Smooth muscle cell (in vitro differentiated cells): ENCODE data around the gene YY1. TPM values are rescaled to one million over a fixed set of nuclear protein-coding genes. Genes with fewer than 3 reads are reported as not detected.

Experiments
- DNase-seq: peaks from one replicate; lab custom pipeline; 2025; ENCODE audit not compliant: unreplicated experiment; lab: John Stamatoyannopoulos, UW
- H2AFZ ChIP-seq: fragments of 200-600 bp; sonication (generic); 2 replicates; pipeline ENCODE4 v1.6.0; 2016; ENCODE audit warnings: antibody characterized with exemption, low read depth, mild to moderate bottlenecking
- H3F3A ChIP-seq: fragments of 200-600 bp; sonication (generic); 2 replicates; pipeline ENCODE4 v1.6.0; 2017; ENCODE audit warnings: antibody characterized with exemption, low read depth
- H3K27ac ChIP-seq: fragments of 200-600 bp; sonication (generic); 2 replicates; pipeline ENCODE4 v1.5.1; 2016; ENCODE audit warnings: low read depth, mild to moderate bottlenecking
- H3K27me3 ChIP-seq: fragments of 200-600 bp; sonication (generic); 2 replicates; pipeline ENCODE4 v1.6.1; 2016; ENCODE audit warnings: low read depth, mild to moderate bottlenecking
- H3K36me3 ChIP-seq: fragments of 200-600 bp; sonication (generic); 2 replicates; pipeline ENCODE4 v1.5.1; 2016; ENCODE audit warnings: low read depth
- H3K4me1 ChIP-seq: fragments of 200-600 bp; sonication (generic); 2 replicates; pipeline ENCODE4 v1.5.1; 2016; ENCODE audit warnings: low read depth
- H3K4me2 ChIP-seq: fragments of 200-600 bp; sonication (generic); 2 replicates; pipeline ENCODE4 v1.6.0; 2016; ENCODE audit warnings: mild to moderate bottlenecking
- H3K4me3 ChIP-seq: fragments of 200-600 bp; sonication (generic); 2 replicates; pipeline ENCODE4 v1.5.1; 2016; ENCODE audit warnings: mild to moderate bottlenecking
- H3K79me2 ChIP-seq: fragments of 200-600 bp; sonication (generic); 2 replicates; pipeline ENCODE4 v1.6.0; 2016; ENCODE audit warnings: low read depth, mild to moderate bottlenecking
- H3K9ac ChIP-seq: fragments of 200-600 bp; sonication (generic); 2 replicates; pipeline ENCODE4 v1.6.0; 2016; ENCODE audit warnings: low read depth
- H3K9me3 ChIP-seq: fragments of 200-600 bp; sonication (generic); replicated peaks from 2 replicates; pipeline ENCODE4 v1.5.1; 2016; ENCODE audit warnings: low read depth
- H4K20me1 ChIP-seq: fragments of 200-600 bp; sonication (generic); 2 replicates; pipeline ENCODE4 v1.6.0; 2016; ENCODE audit warnings: low read depth
- WGBS: methylation state at CpG from one replicate; pipeline ENCODE4 v1.1.7; 2016; ENCODE audit warnings: low lambda C conversion rate; 5-methylcytosine and 5-hydroxymethylcytosine counted together
- polyA plus RNA-seq: library from polyadenylated mRNA; unstranded; fragments of >200 nt; fragmentation: Nextera tagmentation; extraction: Ambion mirVana; gene quantifications from 2 replicates; pipeline ENCODE4 v1.2.1, GENCODE V29; 2016
- total RNA-seq: library from RNA; depleted of rRNA; stranded (reverse); fragments of >200 nt; gene quantifications from 2 replicates; pipeline ENCODE4 v1.2.3, GENCODE V29; 2014
- TF ChIP-seq, protein P1 (sequence below): fragments of 200-600 bp; sonication (generic); IDR thresholded peaks from 2 replicates; pipeline ENCODE4 v1.5.1; 2017; ENCODE audit warnings: borderline replicate concordance, mild to moderate bottlenecking, antibody characterized with exemption; ENCODE audit not compliant: insufficient read depth, poor library complexity, severe bottlenecking

Gene YY1
- total and polyA plus RNA-seq, 2 experiments from 2014 or later, result 28.2 to 48.7 TPM

DNA sequence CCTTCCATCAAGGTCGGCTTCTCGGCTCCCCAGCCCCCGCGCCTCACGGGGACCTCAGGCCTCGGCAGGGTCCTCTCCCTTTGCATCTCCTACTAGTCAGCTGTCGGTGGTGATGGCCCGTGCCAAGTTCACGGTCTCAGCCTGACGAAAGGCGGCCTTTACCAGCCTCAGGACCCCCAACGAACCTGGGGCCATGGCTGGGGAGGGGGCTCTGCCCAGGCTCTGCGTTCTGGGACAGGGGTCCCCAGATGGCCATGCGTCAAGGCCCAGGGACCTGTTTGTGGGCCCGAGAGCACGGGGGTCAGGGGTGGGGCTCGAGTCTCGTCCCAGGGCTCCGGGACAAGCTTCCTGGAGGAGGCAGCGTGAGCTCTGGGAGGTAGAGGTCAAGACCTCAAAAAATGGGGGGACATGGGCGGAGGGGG, 46.7 kb upstream of the YY1 start:
- Histone ChIP-seq H3K9ac (peak overlapping the region; percentile 44), H4K20me1 (no peaks in the 10 kb centered on the region), H3K79me2 (no peaks in the 10 kb centered on the region), H2AFZ (peak overlapping the region; percentile 41), H3K27me3 (no peaks in the 10 kb centered on the region), H3K4me3 (peak overlapping the region; percentile 43), H3K27ac (peak overlapping the region; percentile 28), H3F3A (peaks cover 4% of the 10 kb centered on the region), H3K4me2 (peak overlapping the region; percentile 85), H3K36me3 (no peaks in the 10 kb centered on the region), H3K4me1 (peaks cover 10% of the 10 kb centered on the region), H3K9me3 (no peaks in the 10 kb centered on the region)
- TF ChIP-seq, protein P1, sequence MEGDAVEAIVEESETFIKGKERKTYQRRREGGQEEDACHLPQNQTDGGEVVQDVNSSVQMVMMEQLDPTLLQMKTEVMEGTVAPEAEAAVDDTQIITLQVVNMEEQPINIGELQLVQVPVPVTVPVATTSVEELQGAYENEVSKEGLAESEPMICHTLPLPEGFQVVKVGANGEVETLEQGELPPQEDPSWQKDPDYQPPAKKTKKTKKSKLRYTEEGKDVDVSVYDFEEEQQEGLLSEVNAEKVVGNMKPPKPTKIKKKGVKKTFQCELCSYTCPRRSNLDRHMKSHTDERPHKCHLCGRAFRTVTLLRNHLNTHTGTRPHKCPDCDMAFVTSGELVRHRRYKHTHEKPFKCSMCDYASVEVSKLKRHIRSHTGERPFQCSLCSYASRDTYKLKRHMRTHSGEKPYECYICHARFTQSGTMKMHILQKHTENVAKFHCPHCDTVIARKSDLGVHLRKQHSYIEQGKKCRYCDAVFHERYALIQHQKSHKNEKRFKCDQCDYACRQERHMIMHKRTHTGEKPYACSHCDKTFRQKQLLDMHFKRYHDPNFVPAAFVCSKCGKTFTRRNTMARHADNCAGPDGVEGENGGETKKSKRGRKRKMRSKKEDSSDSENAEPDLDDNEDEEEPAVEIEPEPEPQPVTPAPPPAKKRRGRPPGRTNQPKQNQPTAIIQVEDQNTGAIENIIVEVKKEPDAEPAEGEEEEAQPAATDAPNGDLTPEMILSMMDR, result no peak
- no peak for DNase-seq
- 91% methylated on average over 13 of the region's 21 CpGs for WGBS

DNA sequence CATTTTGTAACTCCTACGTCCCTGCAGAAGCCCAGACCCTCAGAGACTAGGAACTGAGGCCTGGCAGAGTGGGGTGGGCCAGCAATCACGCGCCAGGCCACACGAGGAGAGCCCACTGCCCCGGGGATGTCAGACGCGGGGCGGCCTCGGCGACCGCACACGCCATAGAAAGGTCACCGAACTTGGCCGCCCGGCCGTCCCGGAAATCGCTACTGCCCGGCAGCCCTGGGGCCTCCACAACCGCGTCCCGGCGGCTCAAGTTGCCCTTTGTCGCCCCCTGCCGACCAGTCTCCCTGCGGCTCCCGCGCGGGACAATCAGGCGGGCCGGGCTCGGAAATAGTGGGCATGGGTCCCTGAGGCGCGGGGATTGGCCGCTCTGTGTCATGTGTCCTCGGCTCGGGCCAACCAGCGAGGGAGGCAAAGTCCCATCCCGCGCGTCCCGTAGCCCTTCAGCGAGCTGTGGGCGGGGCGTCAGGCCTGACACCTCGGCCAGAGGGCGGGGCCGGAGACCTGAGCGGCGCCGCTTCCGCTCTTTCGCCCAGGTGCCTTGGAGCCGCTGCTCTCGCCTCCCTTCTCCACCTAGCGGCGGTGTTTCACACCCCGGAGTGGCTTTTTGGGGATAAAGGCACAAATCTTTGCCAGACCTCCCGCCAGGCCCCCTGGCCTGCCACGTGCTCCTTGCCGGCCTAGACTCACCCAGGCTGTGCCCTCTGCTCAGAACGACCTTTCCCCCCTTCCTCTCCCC, 46.1 kb upstream of the YY1 start:
- peak overlapping the region; percentile 28 for H3K27ac ChIP-seq
- H3K9me3 ChIP-seq, result no peaks in the 10 kb centered on the region
- 3% methylated on average over 52 of the region's 62 CpGs for WGBS
- no peaks in the 10 kb centered on the region for H3K79me2 ChIP-seq
- H3K4me3 ChIP-seq, result peak overlapping the region; percentile 47
- peak; percentile 98 for DNase-seq
- peak overlapping the region; percentile 97 for H2AFZ ChIP-seq
- peak overlapping the region; percentile 44 for H3K9ac ChIP-seq
- peaks cover 10% of the 10 kb centered on the region for H3K4me1 ChIP-seq
- H3F3A ChIP-seq, result peaks cover 4% of the 10 kb centered on the region
- H4K20me1 ChIP-seq, result no peaks in the 10 kb centered on the region
- no peaks in the 10 kb centered on the region for H3K27me3 ChIP-seq
- peak overlapping the region; percentile 85 for H3K4me2 ChIP-seq
- TF ChIP-seq, protein P1, result peak; percentile 84
- H3K36me3 ChIP-seq, result no peaks in the 10 kb centered on the region

GRCh38 chr14:100193417-100194357, 45.3 kb upstream of the YY1 start:
- no peaks in the 10 kb centered on the region for H3K36me3 ChIP-seq
- peak overlapping the region; percentile 97 for H2AFZ ChIP-seq
- H3K79me2 ChIP-seq, result no peaks in the 10 kb centered on the region
- no peaks in the 10 kb centered on the region for H3K9me3 ChIP-seq
- no peak overlapping the region for H3K27ac ChIP-seq
- H3K4me3 ChIP-seq, result peak overlapping the region; percentile 47
- TF ChIP-seq, protein P1, result no peak
- DNase-seq, result no peak
- H3K4me2 ChIP-seq, result peak overlapping the region; percentile 81
- no peaks in the 10 kb centered on the region for H3K27me3 ChIP-seq
- H3F3A ChIP-seq, result peaks cover 4% of the 10 kb centered on the region
- H4K20me1 ChIP-seq, result no peaks in the 10 kb centered on the region
- peaks cover 10% of the 10 kb centered on the region for H3K4me1 ChIP-seq
- 74% methylated on average over 12 of the region's 12 CpGs for WGBS
- H3K9ac ChIP-seq, result no peak overlapping the region
